H1 (cell line): ENCODE data around the gene PRKRIP1. TPM values are rescaled to one million over a fixed set of nuclear protein-coding genes. Genes with fewer than 3 reads are reported as not detected.

Experiments
- CTCF ChIA-PET: fragments of 300-600 bp; sonication (Branson Sonifier 250); formaldehyde crosslinking; loops from one replicate; lab custom pipeline; 2021; ENCODE audit not compliant: partially characterized antibody; lab: Charles Lee
- POLR2A ChIA-PET: fragments of 300-600 bp; sonication (Branson Sonifier 250); formaldehyde crosslinking; loops from one replicate; lab custom pipeline; 2021; ENCODE audit warnings: inconsistent platforms; ENCODE audit not compliant: partially characterized antibody; lab: Charles Lee
- DNase-seq, 2 experiments: peaks; one replicate each; pipeline versions ENCODE4 v3.0.0 to v3.0.0-alpha.2; 2010 to 2022; ENCODE audit warnings: low spot score in 2 of 2, low read depth in 1 of 2, mixed read lengths in 1 of 2
- FAIRE-seq: peaks from 2 replicates; lab custom pipeline; 2011; peaks lifted over from hg19 to GRCh38; lab: Jason Lieb, UNC
- H2AFZ ChIP-seq: 2 replicates; pipeline ENCODE4 v1.8.1; 2012; ENCODE audit warnings: low read length, inconsistent platforms
- H2AK5ac ChIP-seq: 2 replicates; pipeline ENCODE4 v1.6.1; 2013; ENCODE audit warnings: low read depth, low read length
- H2BK120ac ChIP-seq: replicated peaks from 2 replicates; pipeline ENCODE3; 2013; ENCODE audit warnings: low read depth, low read length, inconsistent platforms
- H2BK12ac ChIP-seq: 2 replicates; pipeline ENCODE4 v1.6.1; 2013; ENCODE audit warnings: low read depth, low read length
- H2BK15ac ChIP-seq: 2 replicates; pipeline ENCODE4 v1.6.1; 2013; ENCODE audit warnings: low read length
- H2BK20ac ChIP-seq: 2 replicates; pipeline ENCODE4 v1.6.1; 2013; ENCODE audit warnings: low read length
- H2BK5ac ChIP-seq: 2 replicates; pipeline ENCODE4 v1.6.1; 2013; ENCODE audit warnings: low read depth, low read length
- H3K14ac ChIP-seq: 2 replicates; pipeline ENCODE4 v1.6.1; 2013; ENCODE audit warnings: inconsistent platforms; ENCODE audit not compliant: insufficient read length
- H3K18ac ChIP-seq: 2 replicates; pipeline ENCODE4 v1.6.1; 2013; ENCODE audit warnings: low read length; ENCODE audit errors: extremely low read depth
- H3K23ac ChIP-seq: 2 replicates; pipeline ENCODE4 v1.6.1; 2013; ENCODE audit warnings: inconsistent platforms; ENCODE audit not compliant: insufficient read length
- H3K23me2 ChIP-seq: 2 replicates; pipeline ENCODE4 v1.6.1; 2013; ENCODE audit warnings: low read depth, low read length
- H3K27ac ChIP-seq: 2 replicates; pipeline ENCODE4 v1.6.1; 2011; ENCODE audit warnings: low read depth, low read length, inconsistent platforms
- H3K27me3 ChIP-seq, 4 experiments: replicated peaks in 1 of 4; 1 replicate in 1 of 4; 2 replicates in 3 of 4; pipeline versions ENCODE4 v1.6.1 to v1.8.1; 2011 to 2013; ENCODE audit warnings: low read length in 3 of 4, mild to moderate bottlenecking in 3 of 4, inconsistent platforms in 2 of 4, mixed read lengths in 2 of 4, moderate library complexity in 1 of 4; ENCODE audit not compliant: control insufficient read depth in 3 of 4, insufficient read depth in 3 of 4; ENCODE audit errors: extremely low read depth in 1 of 4
- H3K36me3 ChIP-seq, 4 experiments: 2 replicates each; pipeline versions ENCODE4 v1.6.1 to v1.8.1; 2011 to 2013; ENCODE audit warnings: mild to moderate bottlenecking in 4 of 4, low read length in 3 of 4, moderate library complexity in 2 of 4, control low read depth in 1 of 4, inconsistent platforms in 1 of 4; ENCODE audit not compliant: insufficient read depth in 4 of 4, control insufficient read depth in 2 of 4
- H3K4ac ChIP-seq: replicated peaks from 2 replicates; pipeline ENCODE3; 2013; ENCODE audit warnings: low read length, low read depth, mixed read lengths, inconsistent platforms; ENCODE audit not compliant: insufficient read length
- H3K4me1 ChIP-seq, 4 experiments: replicated peaks in 1 of 4; 1 replicate in 1 of 4; 2 replicates in 3 of 4; pipeline versions ENCODE4 v1.6.1 to v1.8.1; 2011 to 2013; ENCODE audit warnings: low read length in 3 of 4, inconsistent platforms in 2 of 4, mixed read lengths in 1 of 4; ENCODE audit not compliant: insufficient read depth in 4 of 4, control insufficient read depth in 3 of 4
- H3K4me2 ChIP-seq, 2 experiments: 2 replicates each; pipeline versions ENCODE4 v1.6.1 to v1.8.1; 2011 to 2013; ENCODE audit warnings: low read depth in 2 of 2, low read length in 2 of 2, control low read depth in 1 of 2, inconsistent platforms in 1 of 2, mild to moderate bottlenecking in 1 of 2; ENCODE audit not compliant: insufficient read depth in 1 of 2
- H3K4me3 ChIP-seq, 4 experiments: fragments of 200-600, 300-600 bp in 1 of 4; sonication (generic), shearing (Covaris generic), sonication (Bioruptor Twin) in 1 of 4; 2 replicates each; pipeline versions ENCODE4 v1.5.1 to v1.8.1; 2011 to 2016; ENCODE audit warnings: low read length in 4 of 4, low read depth in 3 of 4, control low read depth in 2 of 4, inconsistent platforms in 2 of 4, mild to moderate bottlenecking in 2 of 4, mixed read lengths in 1 of 4, moderate library complexity in 1 of 4; ENCODE audit not compliant: insufficient read depth in 2 of 4; ENCODE audit errors: extremely low read depth in 1 of 4
- H3K56ac ChIP-seq: replicated peaks from 2 replicates; pipeline ENCODE3; 2013; ENCODE audit warnings: low read depth, mild to moderate bottlenecking, mixed read lengths, low read length, inconsistent platforms; ENCODE audit not compliant: insufficient read length
- H3K79me1 ChIP-seq: 2 replicates; pipeline ENCODE4 v1.6.1; 2013; ENCODE audit warnings: low read depth, low read length, control low read depth
- H3K79me2 ChIP-seq, 2 experiments: 2 replicates each; pipeline versions ENCODE4 v1.6.1 to v1.8.1; 2012 to 2013; ENCODE audit warnings: low read length in 2 of 2, mild to moderate bottlenecking in 2 of 2, inconsistent platforms in 1 of 2; ENCODE audit not compliant: insufficient read depth in 2 of 2, control insufficient read depth in 1 of 2
- H3K9ac ChIP-seq, 4 experiments: replicated peaks in 1 of 4; 1 replicate in 1 of 4; 2 replicates in 3 of 4; pipeline versions ENCODE4 v1.6.1 to v1.8.1; 2011 to 2013; ENCODE audit warnings: low read depth in 3 of 4, low read length in 3 of 4, control low read depth in 2 of 4, mild to moderate bottlenecking in 2 of 4, moderate library complexity in 2 of 4, inconsistent platforms in 1 of 4; ENCODE audit errors: extremely low read depth in 1 of 4
- H3K9me3 ChIP-seq, 2 experiments: 2 replicates each; pipeline versions ENCODE4 v1.6.1 to v1.8.1; 2012 to 2013; ENCODE audit warnings: mild to moderate bottlenecking in 2 of 2, moderate library complexity in 2 of 2, control low read depth in 1 of 2, inconsistent platforms in 1 of 2, low read depth in 1 of 2, low read length in 1 of 2, mixed read lengths in 1 of 2; ENCODE audit not compliant: insufficient read depth in 2 of 2
- H4K20me1 ChIP-seq, 2 experiments: replicated peaks in 1 of 2; 2 replicates each; pipeline versions ENCODE3 to v1.8.1; 2011 to 2013; ENCODE audit warnings: inconsistent platforms in 2 of 2, low read length in 2 of 2, mild to moderate bottlenecking in 1 of 2; ENCODE audit not compliant: insufficient read depth in 2 of 2, control insufficient read depth in 1 of 2
- H4K5ac ChIP-seq: 2 replicates; pipeline ENCODE4 v1.6.1; 2013; ENCODE audit warnings: low read length, low read depth, mixed read lengths, inconsistent platforms; ENCODE audit not compliant: insufficient read length
- H4K8ac ChIP-seq: 2 replicates; pipeline ENCODE4 v1.8.0; 2013; ENCODE audit warnings: mild to moderate bottlenecking, moderate library complexity, low read length, inconsistent platforms; ENCODE audit not compliant: insufficient read depth; ENCODE audit errors: extremely low read depth
- H4K91ac ChIP-seq: replicated peaks from 2 replicates; pipeline ENCODE3; 2013; ENCODE audit warnings: low read length, mixed read lengths, inconsistent platforms; ENCODE audit not compliant: insufficient read length
- CEBPB ChIP-seq: IDR thresholded peaks from 2 replicates; pipeline ENCODE4 v1.6.1; 2012; ENCODE audit warnings: low read depth, low read length
- EGR1 ChIP-seq: IDR thresholded peaks from 2 replicates; pipeline ENCODE4 v1.6.1; 2011; ENCODE audit warnings: low read depth, low read length, borderline replicate concordance
- POLR2A ChIP-seq, 2 experiments: IDR thresholded peaks; 1 replicate in 1 of 2; 2 replicates in 1 of 2; pipeline ENCODE4 v1.6.1; 2011; ENCODE audit warnings: low read depth in 2 of 2, low read length in 2 of 2, mild to moderate bottlenecking in 2 of 2; ENCODE audit errors: control extremely low read depth in 1 of 2
- POLR2AphosphoS5 ChIP-seq: IDR thresholded peaks from 2 replicates; pipeline ENCODE4 v1.6.1; 2011; ENCODE audit warnings: low read depth, low read length
- SAP30 ChIP-seq: fragments of 300-600 bp; sonication (generic); IDR thresholded peaks from 2 replicates; pipeline ENCODE4 v1.7.1; 2012; ENCODE audit warnings: low read length, moderate library complexity, mild to moderate bottlenecking, inconsistent platforms; ENCODE audit not compliant: insufficient read depth, insufficient replicate concordance
- SP1 ChIP-seq: IDR thresholded peaks from 2 replicates; pipeline ENCODE4 v1.6.1; 2011; ENCODE audit warnings: low read depth, low read length
- TCF12 ChIP-seq: IDR thresholded peaks from 2 replicates; pipeline ENCODE4 v1.6.1; 2011; ENCODE audit warnings: low read depth, mild to moderate bottlenecking, low read length
- WGBS, 2 experiments: shearing (Covaris generic) in 1 of 2; methylation state at CpG; one replicate each; pipeline versions ENCODE4 v1.1.6 to v1.1.7; 2013 to 2015; ENCODE audit warnings: low lambda C conversion rate in 2 of 2, mixed read lengths in 2 of 2, inconsistent platforms in 1 of 2, low coverage in 1 of 2, missing lambda C conversion rate in 1 of 2; ENCODE audit not compliant: insufficient replicate concordance in 2 of 2, insufficient coverage in 1 of 2, insufficient read length in 1 of 2; ENCODE audit errors: extremely low coverage in 1 of 2, missing lambda C conversion rate in 1 of 2; 5-methylcytosine and 5-hydroxymethylcytosine counted together
- polyA plus RNA-seq, 7 experiments: library from polyadenylated mRNA; depleted of rRNA in 3 of 7; stranded (reverse) in 5 of 7; unstranded in 2 of 7; fragments of >200 nt in 5 of 7; fragments of 200-250 nt in 2 of 7; gene quantifications; 1 replicate in 5 of 7; 2 replicates in 1 of 7; 4 replicates in 1 of 7; pipeline versions ENCODE4 v1.2.1 to v1.2.3, GENCODE V29; 2011 to 2013; ENCODE audit warnings: missing spikeins in 2 of 7, mixed read lengths in 2 of 7
- total RNA-seq: library from RNA; stranded (reverse); fragmentation: NEBNext Ultra II Directional; extraction: Animal tissue kit (Norgen Biotek cat#: 25700); gene quantifications from 2 replicates; pipeline ENCODE4 v1.2.1, GENCODE V29; 2021
- TF ChIP-seq, protein P1 (sequence below): IDR thresholded peaks from 2 replicates; pipeline ENCODE4 v1.6.1; 2012; ENCODE audit warnings: low read length, inconsistent platforms

PRKRIP1 gene
- total and polyA plus RNA-seq, 2 of the 8 experiments (the other 6 are each of a cell fraction or from before 2014, with no cell fraction given): 11.1 to 22.0 TPM

DNA sequence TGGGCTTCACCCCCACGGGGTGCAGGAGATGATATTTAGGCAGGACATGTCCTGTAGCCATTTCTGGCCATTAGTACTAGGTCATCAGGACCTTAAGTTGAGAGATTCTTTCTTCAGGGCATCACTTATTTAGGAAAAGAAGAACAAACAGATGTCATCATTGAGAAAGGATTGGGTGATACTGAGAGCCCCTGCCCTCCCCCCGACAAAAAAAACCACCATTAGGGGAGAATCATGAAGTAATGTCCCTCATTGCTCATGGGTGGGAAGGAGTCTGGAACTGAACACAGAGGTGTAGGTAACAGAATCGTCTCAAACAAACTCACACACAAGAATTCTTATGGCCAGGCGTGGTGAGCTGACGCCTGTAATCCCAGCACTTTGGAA, 30.8 kb downstream of the PRKRIP1 start:
- Histone ChIP-seq H3K79me1 (no peaks in the 10 kb centered on the region), H2AK5ac (no peak overlapping the region), H3K56ac (no peak overlapping the region), H4K8ac (no peak overlapping the region), H2BK15ac (no peak overlapping the region), H2BK5ac (no peak overlapping the region), H3K23me2 (no peaks in the 10 kb centered on the region), H4K91ac (no peak overlapping the region), H3K23ac (no peak overlapping the region), H3K4ac (no peak overlapping the region), H3K14ac (no peak overlapping the region), H3K36me3 (peaks cover 0 to 12% (median 5%) of the 10 kb centered on the region in 4 experiments; a peak in 5 of 8 replicates), H4K20me1 (peaks cover 3 to 7% of the 10 kb centered on the region in 2 experiments), H3K18ac (no peak overlapping the region), H2BK120ac (no peak overlapping the region), H3K9me3 (no peaks in the 10 kb centered on the region), H3K79me2 (no peaks in the 10 kb centered on the region), H3K9ac (no peak overlapping the region), H3K27me3 (no peaks in the 10 kb centered on the region), H2BK20ac (no peak overlapping the region), H2AFZ (no peak overlapping the region), H3K4me1 (peaks cover 0 to 16% (median 2%) of the 10 kb centered on the region in 4 experiments; a peak in 3 of 7 replicates), H3K4me3 (no peak overlapping the region), H4K5ac (no peak overlapping the region), H3K4me2 (no peak overlapping the region), H2BK12ac (no peak overlapping the region), H3K27ac (no peak overlapping the region)
- FAIRE-seq: no peak
- ChIA-PET CTCF (interaction anchor here (1.8 to 2.1 kb wide), 3 partner anchors 11 to 17 kb away, joined by 4 to 8 read pairs (median 5); no protein-coding TSS in a partner anchor), POLR2A (interaction anchor here (1.7 to 9.5 kb wide), 2 partner anchors 13 to 15 kb away, joined by 6 to 49 read pairs; no protein-coding TSS in a partner anchor)
- no peak for TF ChIP-seq EGR1
- TF ChIP-seq, protein P1, sequence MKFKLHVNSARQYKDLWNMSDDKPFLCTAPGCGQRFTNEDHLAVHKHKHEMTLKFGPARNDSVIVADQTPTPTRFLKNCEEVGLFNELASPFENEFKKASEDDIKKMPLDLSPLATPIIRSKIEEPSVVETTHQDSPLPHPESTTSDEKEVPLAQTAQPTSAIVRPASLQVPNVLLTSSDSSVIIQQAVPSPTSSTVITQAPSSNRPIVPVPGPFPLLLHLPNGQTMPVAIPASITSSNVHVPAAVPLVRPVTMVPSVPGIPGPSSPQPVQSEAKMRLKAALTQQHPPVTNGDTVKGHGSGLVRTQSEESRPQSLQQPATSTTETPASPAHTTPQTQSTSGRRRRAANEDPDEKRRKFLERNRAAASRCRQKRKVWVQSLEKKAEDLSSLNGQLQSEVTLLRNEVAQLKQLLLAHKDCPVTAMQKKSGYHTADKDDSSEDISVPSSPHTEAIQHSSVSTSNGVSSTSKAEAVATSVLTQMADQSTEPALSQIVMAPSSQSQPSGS: no peak
- no peak for TF ChIP-seq SP1
- TF ChIP-seq CEBPB: no peak
- TF ChIP-seq SAP30: no peak
- no peak for TF ChIP-seq POLR2AphosphoS5
- no peak for TF ChIP-seq POLR2A (IDR thresholded peaks at IDR 0.05; ENCODE audit: control extremely low read depth in 1 of 2, low read depth in 2 of 2, low read length in 2 of 2)
- no peak for TF ChIP-seq TCF12
- no peak for DNase-seq
- 94% methylated on average over 5 of the region's 5 CpGs; no CpG with 5 or more reads in 1 of the 2 experiments for WGBS, 2 experiments
